Lower leg skin (tissue), 4 donors: Measurements from ENCODE around the gene CTBP2. TPM values are rescaled to one million over a fixed set of nuclear protein-coding genes. Genes with fewer than 3 reads are reported as not detected.

Source experiments
- DNase-seq, 2 donors: peaks; one replicate each; pipeline ENCODE4 v3.0.0-alpha.2; 2019; ENCODE audit warnings: low spot score in 2 of 2
- H3K4me3 ChIP-seq: fragments of 200-600 bp; sonication (generic); 2 replicates; pipeline ENCODE4 v1.5.1; 2017; ENCODE audit warnings: mild to moderate bottlenecking, low read depth; ENCODE audit not compliant: poor library complexity, severe bottlenecking
- CTCF ChIP-seq, 3 donors: fragments of 450-650 bp; IDR thresholded peaks; one replicate each; pipeline ENCODE4 v1.5.1; 2016; ENCODE audit warnings: antibody characterized with exemption in 3 of 3, mild to moderate bottlenecking in 3 of 3, moderate library complexity in 2 of 3
- POLR2A ChIP-seq, 2 donors: fragments of 450-650 bp; IDR thresholded peaks; one replicate each; pipeline ENCODE4 v1.6.1; 2016 to 2017; ENCODE audit warnings: antibody characterized with exemption in 2 of 2, mild to moderate bottlenecking in 1 of 2, moderate library complexity in 1 of 2
- WGBS, 2 donors: methylation state at CpG; one replicate each; pipeline ENCODE4 v1.1.5; 2018; 5-methylcytosine and 5-hydroxymethylcytosine counted together
- intact Hi-C: fragments of 100-400 bp; cut with DNase I; formaldehyde crosslinking; loops from one replicate; pipeline ENCODE4 v1.15.0; 2023; ENCODE audit warnings: low total_unique reads
- total RNA-seq, 4 donors: library from RNA; depleted of rRNA; stranded (reverse); fragments of >200 nt; gene quantifications; one replicate each; pipeline ENCODE4 v1.1.0, GENCODE V29; 2016

The CTBP2 gene
- total RNA-seq, 4 donors from 2014 or later = 30.3 to 39.5 (median 32.2) TPM

GRCh38 chr10:125023862-125024496 is 136.4 kb downstream of the CTBP2 start:
- intact Hi-C loops = no loop called here
- peak; percentile 54 to 93 for DNase-seq
- TF ChIP-seq CTCF (IDR thresholded peaks at IDR 0.05) = no peak
- no peak for TF ChIP-seq POLR2A (IDR thresholded peaks at IDR 0.05)
- H3K4me3 ChIP-seq = no peak overlapping the region
- WGBS, 2 donors = 27 to 41% methylated on average over 26 of the region's 26 CpGs

- 77 to 85% methylated on average over 9 to 17 of the region's 21 CpGs for WGBS, 2 donors
Observed at GRCh38 chr10:125023255-125023654, 137.1 kb downstream of the CTBP2 start.

GRCh38 chr10:125022671-125023070 is 137.7 kb downstream of the CTBP2 start:
- intact Hi-C loops = no loop called here
- no peak for TF ChIP-seq POLR2A (IDR thresholded peaks at IDR 0.05)
- no peak for TF ChIP-seq CTCF (IDR thresholded peaks at IDR 0.05)
- WGBS, 2 donors = 99% methylated on average over 8 of the region's 8 CpGs
- DNase-seq = no peak
- H3K4me3 ChIP-seq = no peak overlapping the region

More at GRCh38 chr10:125023255-125023654, 137.1 kb downstream of the CTBP2 start:
- no peak overlapping the region for H3K4me3 ChIP-seq
- TF ChIP-seq CTCF (IDR thresholded peaks at IDR 0.05) = no peak
- TF ChIP-seq POLR2A (IDR thresholded peaks at IDR 0.05) = no peak
- no peak for DNase-seq
- intact Hi-C loops = no loop called here

- 89% methylated on average over 17 of the region's 17 CpGs for WGBS, 2 donors
- DNase-seq = no peak
- H3K4me3 ChIP-seq = no peak overlapping the region
- no peak for TF ChIP-seq CTCF (IDR thresholded peaks at IDR 0.05)
- TF ChIP-seq POLR2A (IDR thresholded peaks at IDR 0.05) = no peak
- intact Hi-C loops = no loop called here
Observed at GRCh38 chr10:125021686-125022344, 138.5 kb downstream of the CTBP2 start.

GRCh38 chr10:125020871-125021270 is 139.5 kb downstream of the CTBP2 start:
- DNase-seq = no peak
- TF ChIP-seq CTCF (IDR thresholded peaks at IDR 0.05) (no peak), POLR2A (IDR thresholded peaks at IDR 0.05) (no peak)
- no peak overlapping the region for H3K4me3 ChIP-seq
- intact Hi-C loops = no loop called here
- 91 to 97% methylated on average over 9 of the region's 9 CpGs for WGBS, 2 donors
